Activated CD4-positive, alpha-beta T cell treated with anti-CD3 and anti-CD28 coated beads for 24 hours (primary cell): ENCODE results near the gene CHIT1.

ENCODE experiments used
- DNase-seq, 2 donors: peaks; one replicate each; pipeline ENCODE4 v3.0.0-alpha.2; 2020; ENCODE audit warnings: low read depth in 2 of 2

The CHIT1 gene

GRCh38 chr1:203216274-203217138, 13.0 kb downstream of the CHIT1 start:
- peak; percentile 30 to 52 for DNase-seq

GRCh38 chr1:203215573-203215972, 13.9 kb downstream of the CHIT1 start:
- no peak for DNase-seq

DNA sequence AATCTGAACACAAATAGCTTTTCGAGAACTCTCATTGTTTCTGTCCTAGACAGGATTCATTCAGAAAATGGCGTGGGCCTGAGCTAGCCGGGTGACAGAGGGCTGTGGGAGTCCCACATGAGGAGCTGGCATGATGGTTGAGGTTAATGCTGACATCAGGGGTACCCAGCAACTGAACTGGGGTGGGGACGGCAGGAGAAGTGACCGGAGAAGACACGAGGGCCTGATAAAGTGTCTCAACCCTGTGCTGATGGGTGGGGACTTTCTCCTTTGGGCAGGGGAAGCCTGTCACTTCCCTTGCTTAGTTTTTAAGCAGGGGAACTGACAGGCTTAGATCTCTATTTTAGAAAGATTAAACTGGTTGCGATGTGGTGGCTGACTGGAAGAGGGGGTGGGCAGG, 14.6 kb downstream of the CHIT1 start:
- no peak for DNase-seq

GRCh38 chr1:203213126-203213525, 16.3 kb downstream of the CHIT1 start:
- DNase-seq: no peak

GRCh38 chr1:203211812-203212211, 17.7 kb downstream of the CHIT1 start:
- DNase-seq: no peak

DNA sequence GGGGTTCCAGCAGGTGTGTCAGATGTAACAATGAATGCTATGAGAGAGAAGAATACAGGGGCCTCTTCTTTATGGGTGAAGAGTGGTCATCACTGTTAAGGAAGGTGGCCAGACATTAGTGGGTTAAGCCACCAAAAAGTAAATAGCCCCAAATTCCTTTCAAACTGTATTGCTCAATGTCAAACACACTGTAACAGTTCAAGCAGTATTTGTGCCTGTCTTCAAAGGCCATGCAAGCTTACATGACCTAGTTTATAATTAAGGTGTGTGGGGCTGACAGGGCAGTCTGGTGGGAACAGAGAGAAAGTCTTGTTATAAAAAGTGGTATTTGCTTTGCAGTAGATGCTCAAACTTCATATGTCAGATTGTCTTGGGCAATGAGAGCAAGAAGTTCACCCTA, 18.5 kb downstream of the CHIT1 start:
- DNase-seq: no peak

GRCh38 chr1:203210350-203210749, 19.1 kb downstream of the CHIT1 start:
- no peak for DNase-seq

DNA sequence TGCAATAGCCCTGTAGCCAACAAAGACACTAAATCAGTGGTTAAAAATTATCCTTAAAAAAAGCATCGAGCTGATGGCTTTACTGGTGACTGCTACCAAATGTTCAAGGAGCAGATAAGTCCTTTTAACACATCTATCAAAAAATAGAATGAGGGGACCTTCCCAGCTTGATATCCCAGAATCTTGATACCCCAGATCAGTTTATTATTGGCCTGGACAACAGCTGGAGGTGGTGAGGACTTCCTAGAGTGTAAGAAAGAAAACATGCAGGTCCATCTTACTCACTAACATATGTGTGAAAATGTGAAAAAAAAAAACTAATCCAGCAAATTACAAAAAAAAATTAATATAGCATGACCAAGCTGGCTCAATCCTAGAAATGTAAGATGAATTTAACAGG, 21.3 kb downstream of the CHIT1 start:
- no peak for DNase-seq

DNA sequence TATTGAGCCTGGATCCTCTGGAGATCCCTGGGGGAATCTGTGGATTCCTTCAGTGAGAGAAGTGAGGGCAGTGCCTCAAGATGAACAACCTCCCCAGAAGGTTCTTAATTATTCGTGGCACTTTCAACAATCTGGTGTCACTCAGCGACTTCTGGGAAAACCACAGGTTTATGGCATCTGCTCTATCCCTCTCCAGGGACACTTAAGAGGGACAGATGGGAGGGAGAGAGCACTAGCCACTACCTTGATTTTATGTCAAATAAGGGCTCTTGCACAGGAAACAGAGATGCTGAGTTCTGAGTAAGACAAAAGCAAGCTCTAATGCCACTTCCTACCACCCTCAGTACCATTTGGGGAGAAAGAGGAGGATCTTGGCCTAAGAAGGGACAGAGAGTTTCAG, 21.7 kb downstream of the CHIT1 start:
- DNase-seq: no peak

- no peak for DNase-seq
These were observed 23.3 kb downstream of the CHIT1 start for GRCh38 chr1:203206129-203206687.

DNA sequence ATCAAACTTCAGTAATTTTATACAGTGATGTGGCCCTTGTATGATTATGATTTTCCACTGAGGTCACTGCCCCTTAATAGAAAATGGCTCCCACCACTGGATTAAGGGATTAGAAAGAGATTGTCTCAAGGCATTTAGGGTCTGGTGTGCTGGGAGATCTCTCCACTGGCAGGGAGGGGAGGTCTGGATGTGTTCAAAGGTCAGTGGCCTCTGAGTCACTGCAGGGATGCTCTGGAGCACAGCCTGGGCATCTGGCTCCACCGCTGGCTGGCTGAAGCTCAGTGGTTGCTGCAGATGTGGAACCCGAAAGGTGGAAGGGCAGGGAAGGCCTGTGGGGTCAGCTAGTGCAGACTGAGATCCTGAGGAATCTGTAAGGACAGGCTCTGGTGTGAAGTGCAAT, 24.7 kb downstream of the CHIT1 start:
- DNase-seq: no peak

DNA sequence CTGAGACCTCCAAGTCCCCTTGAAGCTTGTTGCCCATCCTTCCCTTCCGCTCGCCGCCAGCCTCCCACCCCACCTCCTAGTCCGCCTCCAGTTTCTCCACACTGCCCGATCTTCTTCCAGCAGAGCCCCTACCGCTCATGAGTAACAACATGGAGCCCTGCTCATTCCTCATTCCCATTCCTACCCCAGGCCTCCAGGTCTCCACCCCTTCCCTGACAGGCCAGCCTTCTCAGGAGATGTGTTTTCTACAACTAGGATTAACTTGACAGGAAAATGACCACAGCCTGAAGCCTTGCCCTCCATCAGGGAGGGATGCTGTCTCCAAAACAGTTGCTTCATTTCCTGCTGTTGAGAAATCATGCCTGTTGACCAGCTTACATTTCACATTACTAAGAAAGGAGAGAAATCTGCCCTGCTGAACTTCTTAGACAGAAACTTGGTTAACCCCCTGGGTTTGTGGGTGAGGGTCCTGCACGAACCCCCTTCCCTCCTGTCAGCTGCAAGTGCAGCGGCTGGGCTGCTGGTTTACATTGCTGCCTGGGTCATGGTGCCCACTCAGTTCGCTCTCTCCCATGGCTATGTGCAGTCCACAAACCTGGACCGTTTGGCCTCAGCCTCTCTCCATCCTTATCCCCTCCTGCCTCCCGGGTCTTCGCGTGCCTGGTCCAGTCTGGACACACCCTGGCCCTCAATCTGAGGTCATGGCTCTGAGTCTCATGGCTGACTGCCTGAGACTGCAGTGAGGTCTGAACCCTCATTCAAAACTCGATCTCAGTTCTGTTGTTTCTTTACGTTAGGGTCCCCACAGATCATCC, 26.8 kb downstream of the CHIT1 start:
- DNase-seq: no peak

GRCh38 chr1:203201516-203202205, 27.8 kb downstream of the CHIT1 start:
- no peak for DNase-seq

- no peak for DNase-seq
These were observed 28.6 kb downstream of the CHIT1 start for GRCh38 chr1:203200916-203201315.

DNA sequence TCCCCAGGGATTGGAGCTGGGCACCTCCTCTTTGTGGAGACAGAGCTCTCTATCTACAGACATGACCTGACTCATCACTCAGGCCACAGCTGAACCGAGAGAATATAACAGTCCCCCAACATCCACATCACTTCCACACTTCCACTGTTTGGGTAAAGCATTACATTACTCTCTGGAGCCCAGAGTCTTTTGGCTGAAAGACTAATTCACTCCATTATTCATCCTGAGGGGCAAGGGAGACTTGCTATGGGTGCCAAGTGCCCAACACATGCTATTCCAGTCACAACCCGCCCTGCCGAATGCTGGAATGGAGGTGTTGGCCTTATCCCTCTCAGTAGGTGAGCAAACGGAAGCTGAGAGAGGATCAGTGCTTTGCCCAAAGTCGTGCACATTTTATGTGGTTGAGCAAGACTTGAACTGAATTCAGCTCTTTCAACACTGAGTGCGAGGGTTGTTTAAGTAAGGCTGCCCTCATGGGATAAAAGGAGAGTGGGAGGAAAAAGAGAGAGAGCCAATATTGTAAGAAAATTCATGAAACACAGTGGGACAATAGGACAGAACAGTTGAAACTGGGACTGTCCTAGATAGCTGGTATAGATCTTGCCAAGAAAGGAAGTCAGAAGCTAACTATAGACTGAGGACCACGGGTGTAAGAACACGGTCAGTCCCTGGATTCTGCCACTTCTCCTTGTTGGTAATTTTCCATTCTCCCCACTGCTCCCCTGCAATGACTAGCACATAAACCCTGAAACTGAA, 29.5 kb downstream of the CHIT1 start:
- DNase-seq: no peak

DNA sequence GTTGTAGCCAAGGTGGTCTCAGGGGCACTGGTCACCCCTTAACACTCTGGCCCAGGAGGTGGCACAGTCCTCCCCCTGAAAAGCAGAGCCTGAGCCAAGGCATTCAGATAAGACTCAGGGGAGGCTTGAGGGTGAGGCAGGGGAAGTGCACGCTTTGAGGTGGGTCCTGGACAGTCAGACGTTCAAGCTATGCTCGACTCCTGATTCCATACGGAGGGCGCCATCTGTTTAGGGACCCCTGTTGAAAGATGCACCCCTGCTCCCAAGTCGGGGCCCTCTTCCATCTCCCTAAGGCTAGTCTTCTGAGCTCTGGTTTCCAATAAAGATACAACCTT, 30.0 kb downstream of the CHIT1 start:
- DNase-seq: no peak

- DNase-seq: no peak
These were observed 30.5 kb downstream of the CHIT1 start for GRCh38 chr1:203199002-203199401.

DNA sequence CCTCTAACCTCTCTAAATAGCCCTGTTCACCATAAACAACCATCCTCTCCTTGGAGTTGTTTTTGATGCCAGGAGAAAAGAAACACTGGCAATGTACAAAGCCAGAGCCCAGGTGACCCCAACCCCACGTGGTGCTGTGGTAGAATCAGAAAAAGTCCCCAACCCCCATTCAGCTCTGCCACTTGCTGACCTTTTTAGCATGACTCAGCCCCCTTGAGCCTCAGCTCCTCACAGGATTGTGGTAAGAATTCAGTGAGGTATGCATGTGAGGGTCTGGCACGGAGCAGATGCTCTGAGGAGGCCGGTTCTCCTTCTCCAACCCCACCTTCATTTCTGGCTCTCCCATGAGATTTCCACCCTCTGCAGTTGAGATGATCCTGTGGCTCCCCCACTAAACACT, 31.8 kb downstream of the CHIT1 start:
- DNase-seq: no peak

DNA sequence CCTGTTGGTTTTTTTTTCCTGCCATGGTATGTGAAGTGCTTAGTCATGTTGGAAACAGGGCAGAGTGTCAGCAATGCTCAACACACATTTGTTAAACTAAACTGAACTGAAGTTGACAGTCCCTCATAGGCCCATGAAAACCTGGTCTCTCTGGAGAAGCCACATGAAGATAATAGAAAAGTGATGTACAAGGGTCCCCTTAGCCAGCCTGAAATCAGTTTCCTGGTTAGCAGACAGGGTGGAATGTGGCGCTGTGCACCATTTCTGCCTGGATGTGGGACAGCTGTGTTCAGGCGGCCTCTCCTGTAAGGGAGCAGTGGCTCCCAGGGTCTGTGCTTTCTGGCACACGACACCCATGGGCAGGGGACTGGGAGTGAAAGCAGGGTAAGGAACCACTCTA, 33.1 kb downstream of the CHIT1 start:
- no peak for DNase-seq

DNA sequence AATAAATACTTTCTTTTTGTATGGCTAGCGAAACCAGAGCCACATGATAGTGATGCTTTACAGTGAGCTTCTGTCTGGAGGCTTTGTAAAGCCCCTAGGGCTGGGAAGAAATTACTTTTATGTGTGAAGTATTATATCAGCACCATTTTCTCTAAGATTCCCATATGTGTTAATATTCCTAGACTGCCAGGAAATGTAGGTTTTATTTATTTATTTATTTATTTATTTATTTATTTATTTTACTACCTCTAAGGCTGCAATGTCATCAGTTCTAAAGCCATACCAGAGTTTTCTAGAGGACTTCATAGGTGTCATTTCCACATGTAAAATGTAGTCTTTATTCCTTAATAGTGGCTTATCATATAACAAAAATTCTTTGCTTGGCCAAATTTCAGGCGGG, 38.5 kb downstream of the CHIT1 start:
- DNase-seq: no peak

GRCh38 chr1:203189951-203190352, 39.5 kb downstream of the CHIT1 start:
- no peak for DNase-seq
